MCF 10A (cell line): Measurements from ENCODE around the gene PTPRN2. TPM values are rescaled to one million over a fixed set of nuclear protein-coding genes. Genes with fewer than 3 reads are reported as not detected.

Experiments
- BruUV-seq: library from RNA; stranded (reverse); fragments of 400-500 nt; replicated peaks from 2 replicates; lab custom pipeline; 2021; lab: Mats Ljungman, UMichigan
- CTCF ChIA-PET: fragments of 300-600 bp; sonication (Branson Sonifier 250); formaldehyde crosslinking; extraction: SDS; loops from one replicate; lab custom pipeline; 2021; ENCODE audit warnings: antibody characterized with exemption, inconsistent platforms; lab: Yijun Ruan, JAX
- POLR2A ChIA-PET: fragments of 300-600, 350-650 bp; sonication (Branson Sonifier 250); formaldehyde crosslinking; extraction: SDS; loops from one replicate; lab custom pipeline; 2020; ENCODE audit warnings: antibody characterized with exemption, inconsistent platforms; lab: Yijun Ruan, JAX
- DNase-seq: peaks from one replicate; pipeline ENCODE4 v3.0.0-alpha.2; 2018; ENCODE audit not compliant: unreplicated experiment
- H3K27ac Mint-ChIP-seq: one replicate; pipeline ENCODE4 v1.8.0; 2022; ENCODE audit warnings: mild to moderate bottlenecking, low read depth, mixed read lengths; ENCODE audit not compliant: unreplicated experiment
- H3K27me3 Mint-ChIP-seq: one replicate; pipeline ENCODE4 v1.8.0; 2022; ENCODE audit warnings: mixed read lengths; ENCODE audit not compliant: insufficient read depth, unreplicated experiment
- H3K36me3 Mint-ChIP-seq: one replicate; pipeline ENCODE4 v1.8.0; 2022; ENCODE audit warnings: mild to moderate bottlenecking, moderate library complexity, mixed read lengths; ENCODE audit not compliant: insufficient read depth, unreplicated experiment
- H3K4me1 Mint-ChIP-seq: one replicate; pipeline ENCODE4 v1.8.0; 2022; ENCODE audit warnings: mixed read lengths; ENCODE audit not compliant: insufficient read depth, unreplicated experiment
- H3K4me3 Mint-ChIP-seq: one replicate; pipeline ENCODE4 v1.8.0; 2022; ENCODE audit warnings: mild to moderate bottlenecking, moderate library complexity, mixed read lengths; ENCODE audit not compliant: unreplicated experiment
- H3K9me3 Mint-ChIP-seq: one replicate; pipeline ENCODE4 v1.8.0; 2022; ENCODE audit warnings: mixed read lengths; ENCODE audit not compliant: unreplicated experiment
- intact Hi-C: fragments of 100-400 bp; cut with micrococcal nuclease; formaldehyde crosslinking; loops from 2 replicates; pipeline ENCODE4 v1.14.1; 2022
- total RNA-seq: library from RNA; stranded (reverse); gene quantifications from 2 replicates; pipeline ENCODE4 v1.2.3, GENCODE V29; 2022
- TF ChIP-seq, protein P1 (sequence below): fragments of 200-600 bp; IDR thresholded peaks from one replicate; pipeline ENCODE4 v1.8.0; 2022; ENCODE audit warnings: antibody characterized with exemption, mild to moderate bottlenecking; ENCODE audit not compliant: unreplicated experiment

Gene PTPRN2
- total RNA-seq, 1 experiment from 2014 or later, result 4.5 TPM

DNA sequence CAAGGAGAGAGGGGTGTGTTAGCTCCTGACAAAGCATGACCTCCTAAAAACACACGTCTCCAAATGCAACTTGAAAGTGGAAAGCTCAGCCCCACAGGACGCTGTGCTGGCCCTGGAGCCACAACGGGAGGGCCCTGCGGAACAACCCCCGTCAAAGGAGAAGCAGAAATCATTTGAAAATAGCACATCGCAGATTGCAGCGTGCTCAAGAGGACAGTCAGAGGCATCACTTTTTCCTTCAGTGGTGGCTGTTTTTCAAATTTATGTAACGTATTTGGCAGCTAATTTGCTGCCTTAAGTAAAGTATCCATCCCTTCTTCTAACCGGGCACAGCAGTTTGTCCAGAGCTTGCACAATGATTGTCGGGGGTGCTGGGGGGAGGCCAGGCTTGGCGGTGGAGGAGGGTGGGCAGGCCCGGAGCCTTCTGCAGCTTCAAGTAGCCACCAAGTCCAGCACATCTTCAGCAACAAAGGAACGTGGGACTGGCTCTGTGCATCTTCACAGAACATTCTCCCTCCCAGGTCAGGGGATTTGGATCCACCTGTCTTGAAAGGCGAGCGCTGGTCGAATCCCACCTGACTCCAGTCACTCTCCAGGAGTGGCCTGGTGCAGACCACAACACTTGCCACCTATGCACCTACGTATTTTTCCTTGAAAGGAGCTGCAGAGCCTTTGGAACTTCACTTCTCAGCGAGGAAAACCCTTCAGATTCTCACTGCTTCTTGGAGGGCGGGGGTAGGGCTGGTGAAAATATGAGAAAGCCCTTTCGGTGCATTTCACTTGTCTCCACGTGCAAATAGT, 904.5 kb downstream of the PTPRN2 start:
- DNase-seq, result no peak
- Mint-ChIP-seq H3K4me3 (no peak overlapping the region), H3K27ac (no peak overlapping the region), H3K36me3 (no peaks in the 10 kb centered on the region), H3K27me3 (peaks cover 44% of the 10 kb centered on the region), H3K9me3 (no peaks in the 10 kb centered on the region), H3K4me1 (no peaks in the 10 kb centered on the region)
- CTCF ChIA-PET, result no interaction called here
- BruUV-seq, result no TSS peak
- POLR2A ChIA-PET, result no interaction called here
- TF ChIP-seq, protein P1, sequence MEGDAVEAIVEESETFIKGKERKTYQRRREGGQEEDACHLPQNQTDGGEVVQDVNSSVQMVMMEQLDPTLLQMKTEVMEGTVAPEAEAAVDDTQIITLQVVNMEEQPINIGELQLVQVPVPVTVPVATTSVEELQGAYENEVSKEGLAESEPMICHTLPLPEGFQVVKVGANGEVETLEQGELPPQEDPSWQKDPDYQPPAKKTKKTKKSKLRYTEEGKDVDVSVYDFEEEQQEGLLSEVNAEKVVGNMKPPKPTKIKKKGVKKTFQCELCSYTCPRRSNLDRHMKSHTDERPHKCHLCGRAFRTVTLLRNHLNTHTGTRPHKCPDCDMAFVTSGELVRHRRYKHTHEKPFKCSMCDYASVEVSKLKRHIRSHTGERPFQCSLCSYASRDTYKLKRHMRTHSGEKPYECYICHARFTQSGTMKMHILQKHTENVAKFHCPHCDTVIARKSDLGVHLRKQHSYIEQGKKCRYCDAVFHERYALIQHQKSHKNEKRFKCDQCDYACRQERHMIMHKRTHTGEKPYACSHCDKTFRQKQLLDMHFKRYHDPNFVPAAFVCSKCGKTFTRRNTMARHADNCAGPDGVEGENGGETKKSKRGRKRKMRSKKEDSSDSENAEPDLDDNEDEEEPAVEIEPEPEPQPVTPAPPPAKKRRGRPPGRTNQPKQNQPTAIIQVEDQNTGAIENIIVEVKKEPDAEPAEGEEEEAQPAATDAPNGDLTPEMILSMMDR, result no peak
- intact Hi-C loops, result no loop called here

DNA sequence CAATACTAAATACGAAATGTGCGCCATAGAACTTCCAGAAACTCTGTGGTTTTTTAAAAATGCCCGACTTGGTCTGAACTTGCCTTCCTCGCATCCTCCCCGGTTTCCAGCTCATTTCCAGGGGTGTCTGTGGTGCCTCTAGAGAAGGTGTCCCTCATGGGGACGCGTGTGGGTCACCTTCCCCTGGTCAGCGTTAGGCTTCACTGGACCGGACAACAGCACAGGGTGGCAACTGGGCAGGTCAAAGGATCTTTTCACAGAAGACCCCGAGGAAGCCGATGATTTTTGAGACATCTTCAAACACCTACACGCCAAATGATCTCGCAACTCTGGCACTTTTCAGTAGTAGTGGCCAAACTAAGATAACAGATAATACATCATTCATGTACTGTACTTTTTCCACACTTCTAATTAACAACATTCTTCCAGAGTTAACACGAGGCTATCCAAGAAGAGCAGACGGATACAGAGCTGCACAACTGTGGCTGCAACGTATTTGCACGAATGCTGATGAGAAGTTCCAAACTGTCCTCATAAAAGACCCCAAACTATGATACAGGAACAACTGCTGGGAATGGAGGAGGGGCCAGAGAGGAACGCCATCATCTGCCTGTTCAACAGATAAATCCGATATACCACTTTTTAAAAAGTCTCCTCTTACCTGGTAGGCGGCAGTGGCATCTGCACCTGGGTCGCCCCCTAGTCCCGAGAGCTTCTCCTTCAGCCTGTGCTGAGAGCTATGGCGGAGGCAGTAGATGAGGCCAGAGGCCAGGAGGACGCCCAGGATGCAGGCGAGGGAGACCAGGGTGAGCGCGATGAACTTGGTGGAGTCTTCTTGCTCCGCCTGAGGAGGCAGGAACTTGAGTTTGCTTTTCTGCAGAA, 905.3 kb downstream of the PTPRN2 start:
- intact Hi-C loops, result no loop called here
- TF ChIP-seq, protein P1, result no peak
- CTCF ChIA-PET, result interaction anchor here (0.6 kb wide), 1 partner anchor 38 kb away, joined by 4 read pairs; no protein-coding TSS in a partner anchor
- Mint-ChIP-seq H3K9me3 (no peaks in the 10 kb centered on the region), H3K27ac (no peak overlapping the region), H3K4me3 (no peak overlapping the region), H3K36me3 (no peaks in the 10 kb centered on the region), H3K4me1 (no peaks in the 10 kb centered on the region), H3K27me3 (peaks cover 44% of the 10 kb centered on the region)
- DNase-seq, result no peak
- BruUV-seq, result no TSS peak
- POLR2A ChIA-PET, result no interaction called here

DNA sequence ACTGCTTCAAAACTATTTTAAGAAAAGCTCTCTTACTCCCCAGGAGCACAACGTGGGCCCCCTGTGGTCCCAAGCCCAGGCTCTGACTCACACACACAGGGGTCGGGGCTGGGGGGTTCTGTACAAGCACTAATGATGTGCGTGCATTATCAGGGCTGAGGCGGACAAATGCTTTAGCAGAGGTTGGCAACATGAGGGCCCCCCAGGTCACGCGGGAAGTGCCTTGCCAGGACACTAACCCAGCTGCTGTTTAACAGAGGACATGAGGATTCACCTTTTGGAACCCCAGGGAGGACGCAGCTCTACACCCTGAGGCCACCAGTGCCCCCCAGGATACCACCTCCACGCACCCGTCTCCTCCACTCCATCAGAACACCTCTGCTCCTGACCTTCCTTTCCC, 908.0 kb downstream of the PTPRN2 start:
- H3K27ac Mint-ChIP-seq, result no peak overlapping the region
- intact Hi-C loops, result no loop called here

More for the DNA sequence above, 908.0 kb downstream of the PTPRN2 start:
- TF ChIP-seq, protein P1, result no peak
- POLR2A ChIA-PET, result no interaction called here
- no peaks in the 10 kb centered on the region for H3K9me3 Mint-ChIP-seq
- H3K4me3 Mint-ChIP-seq, result no peak overlapping the region
- H3K36me3 Mint-ChIP-seq, result no peaks in the 10 kb centered on the region
- peaks cover 34% of the 10 kb centered on the region for H3K27me3 Mint-ChIP-seq
- H3K4me1 Mint-ChIP-seq, result no peaks in the 10 kb centered on the region
- CTCF ChIA-PET, result no interaction called here
- no TSS peak for BruUV-seq
- no peak for DNase-seq
